WTC11 (cell line): ENCODE data around the gene PLEKHH1. TPM values are rescaled to one million over a fixed set of nuclear protein-coding genes. Genes with fewer than 3 reads are reported as not detected.

Source experiments
- ATAC-seq: fragments of 200-7000 bp; cut with Tn5 transposase; 2 replicates; pipeline ENCODE4 v1.10.0; 2021; ENCODE audit warnings: mild to moderate bottlenecking, moderate library complexity
- CTCF ChIA-PET: fragments of 300-600 bp; sonication (Branson Sonifier 250); formaldehyde crosslinking; loops from one replicate; lab custom pipeline; 2021; ENCODE audit warnings: antibody characterized with exemption; lab: Charles Lee
- POLR2A ChIA-PET: fragments of 350-600 bp; sonication (Branson Sonifier 250); formaldehyde crosslinking; loops from one replicate; lab custom pipeline; 2021; ENCODE audit warnings: antibody characterized with exemption; lab: Charles Lee
- DNase-seq: peaks from one replicate; pipeline ENCODE4 v3.0.0; 2021; ENCODE audit warnings: low spot score
- H3K27ac Mint-ChIP-seq: 2 replicates; pipeline ENCODE4 v1.8.0; 2021; ENCODE audit warnings: mixed read lengths
- H3K27me3 Mint-ChIP-seq: 2 replicates; pipeline ENCODE4 v1.8.0; 2021; ENCODE audit warnings: low read depth, mild to moderate bottlenecking, moderate library complexity, mixed read lengths
- H3K36me3 Mint-ChIP-seq: 2 replicates; pipeline ENCODE4 v1.8.0; 2021; ENCODE audit warnings: mixed read lengths
- H3K4me1 Mint-ChIP-seq: 2 replicates; pipeline ENCODE4 v1.8.0; 2022; ENCODE audit warnings: mixed read lengths
- H3K4me3 Mint-ChIP-seq: 2 replicates; pipeline ENCODE4 v1.8.0; 2021; ENCODE audit warnings: mild to moderate bottlenecking, moderate library complexity, mixed read lengths
- H3K9me3 Mint-ChIP-seq: 2 replicates; pipeline ENCODE4 v1.8.0; 2021; ENCODE audit warnings: mixed read lengths
- ARID4B ChIP-seq: sonication (generic); formaldehyde crosslinking; IDR thresholded peaks from 2 replicates; pipeline ENCODE4 v1.8.0; 2023; ENCODE audit warnings: missing genetic modification reagents, mild to moderate bottlenecking, borderline replicate concordance
- EMX1 ChIP-seq: fragments of 250-450 bp; sonication (Bioruptor Pico); IDR thresholded peaks from 2 replicates; pipeline ENCODE4 v1.8.0; 2021; ENCODE audit warnings: mild to moderate bottlenecking
- ESRRA ChIP-seq: sonication (generic); formaldehyde crosslinking; IDR thresholded peaks from 2 replicates; pipeline ENCODE4 v1.8.1; 2022; ENCODE audit warnings: mild to moderate bottlenecking, missing genetic modification reagents, borderline replicate concordance
- ETV6 ChIP-seq: sonication (generic); formaldehyde crosslinking; IDR thresholded peaks from 2 replicates; pipeline ENCODE4 v1.8.1; 2022; ENCODE audit warnings: mild to moderate bottlenecking, missing genetic modification reagents
- GRHL2 ChIP-seq: fragments of 250-450 bp; sonication (Bioruptor Pico); IDR thresholded peaks from 2 replicates; pipeline ENCODE4 v1.8.0; 2022; ENCODE audit warnings: mild to moderate bottlenecking, moderate library complexity; ENCODE audit not compliant: insufficient replicate concordance, severe bottlenecking
- GTF2I ChIP-seq: fragments of 250-450 bp; sonication (Bioruptor Pico); conservative IDR thresholded peaks from 2 replicates; pipeline ENCODE4 v1.4.0; 2021; ENCODE audit warnings: mild to moderate bottlenecking
- HMGA2 ChIP-seq: fragments of 250-450 bp; sonication (Bioruptor Pico); IDR thresholded peaks from 2 replicates; pipeline ENCODE4 v1.4.0; 2021; ENCODE audit warnings: mild to moderate bottlenecking, moderate library complexity
- NFE2L1 ChIP-seq: sonication (generic); formaldehyde crosslinking; IDR thresholded peaks from 2 replicates; pipeline ENCODE4 v1.8.1; 2023; ENCODE audit warnings: missing genetic modification reagents
- NR1H2 ChIP-seq: sonication (generic); formaldehyde crosslinking; IDR thresholded peaks from 2 replicates; pipeline ENCODE4 v1.9.0; 2021; ENCODE audit warnings: mild to moderate bottlenecking, moderate library complexity, missing genetic modification reagents
- NR2C2 ChIP-seq: sonication (generic); formaldehyde crosslinking; IDR thresholded peaks from 2 replicates; pipeline ENCODE4 v1.8.0; 2022; ENCODE audit warnings: mild to moderate bottlenecking, missing genetic modification reagents
- OVOL2 ChIP-seq: fragments of 250-450 bp; sonication (Bioruptor Pico); IDR thresholded peaks from 2 replicates; pipeline ENCODE4 v1.9.0; 2021; ENCODE audit warnings: mild to moderate bottlenecking, borderline replicate concordance
- SMAD4 ChIP-seq: sonication (generic); formaldehyde crosslinking; IDR thresholded peaks from 2 replicates; pipeline ENCODE4 v1.8.0; 2022; ENCODE audit warnings: mild to moderate bottlenecking, missing genetic modification reagents
- SP1 ChIP-seq: sonication (generic); formaldehyde crosslinking; conservative IDR thresholded peaks from 2 replicates; pipeline ENCODE4 v1.8.1; 2022; ENCODE audit warnings: missing genetic modification reagents
- TCF7 ChIP-seq: sonication (generic); formaldehyde crosslinking; IDR thresholded peaks from 2 replicates; pipeline ENCODE4 v1.8.0; 2022; ENCODE audit warnings: mild to moderate bottlenecking, low read depth, missing genetic modification reagents, moderate library complexity
- TEAD1 ChIP-seq: sonication (generic); formaldehyde crosslinking; IDR thresholded peaks from 2 replicates; pipeline ENCODE4 v1.8.0; 2022; ENCODE audit warnings: mild to moderate bottlenecking, missing genetic modification reagents
- TEAD4 ChIP-seq: sonication (generic); formaldehyde crosslinking; IDR thresholded peaks from 2 replicates; pipeline ENCODE4 v1.8.0; 2022; ENCODE audit warnings: mild to moderate bottlenecking, missing genetic modification reagents
- ZNF232 ChIP-seq: sonication (generic); formaldehyde crosslinking; IDR thresholded peaks from 2 replicates; pipeline ENCODE4 v1.8.0; 2022; ENCODE audit warnings: mild to moderate bottlenecking, missing genetic modification reagents
- total RNA-seq: library from RNA; stranded (reverse); gene quantifications from 3 replicates; pipeline ENCODE4 v1.2.3, GENCODE V29; 2021
- TF ChIP-seq, protein P1 (sequence below): sonication (generic); formaldehyde crosslinking; IDR thresholded peaks from 2 replicates; pipeline ENCODE4 v1.8.0; 2022; ENCODE audit warnings: mild to moderate bottlenecking, missing genetic modification reagents
- TF ChIP-seq, protein P2 (sequence below): sonication (generic); formaldehyde crosslinking; IDR thresholded peaks from 2 replicates; pipeline ENCODE4 v1.8.0; 2022; ENCODE audit warnings: mild to moderate bottlenecking, missing genetic modification reagents
- TF ChIP-seq, protein P3 (sequence below): fragments of 250-450 bp; sonication (Bioruptor Pico); IDR thresholded peaks from 2 replicates; pipeline ENCODE4 v2.1.2; 2022; ENCODE audit warnings: mild to moderate bottlenecking, moderate library complexity
- TF ChIP-seq, protein P4 (sequence below): sonication (generic); formaldehyde crosslinking; IDR thresholded peaks from 2 replicates; pipeline ENCODE4 v1.8.1; 2022; ENCODE audit warnings: mild to moderate bottlenecking, moderate library complexity, missing genetic modification reagents
- TF ChIP-seq, protein P5 (sequence below): sonication (generic); formaldehyde crosslinking; IDR thresholded peaks from 2 replicates; pipeline ENCODE4 v1.8.0; 2022; ENCODE audit warnings: mild to moderate bottlenecking, missing genetic modification reagents
- TF ChIP-seq, protein P6 (sequence below): sonication (generic); formaldehyde crosslinking; IDR thresholded peaks from 2 replicates; pipeline ENCODE4 v1.8.0; 2022; ENCODE audit warnings: mild to moderate bottlenecking, missing genetic modification reagents
- TF ChIP-seq, protein P7 (sequence below): sonication (generic); formaldehyde crosslinking; IDR thresholded peaks from 2 replicates; pipeline ENCODE4 v1.8.0; 2023; ENCODE audit warnings: missing genetic modification reagents

The PLEKHH1 gene
- total RNA-seq, 1 experiment from 2014 or later = 48.3 TPM

DNA sequence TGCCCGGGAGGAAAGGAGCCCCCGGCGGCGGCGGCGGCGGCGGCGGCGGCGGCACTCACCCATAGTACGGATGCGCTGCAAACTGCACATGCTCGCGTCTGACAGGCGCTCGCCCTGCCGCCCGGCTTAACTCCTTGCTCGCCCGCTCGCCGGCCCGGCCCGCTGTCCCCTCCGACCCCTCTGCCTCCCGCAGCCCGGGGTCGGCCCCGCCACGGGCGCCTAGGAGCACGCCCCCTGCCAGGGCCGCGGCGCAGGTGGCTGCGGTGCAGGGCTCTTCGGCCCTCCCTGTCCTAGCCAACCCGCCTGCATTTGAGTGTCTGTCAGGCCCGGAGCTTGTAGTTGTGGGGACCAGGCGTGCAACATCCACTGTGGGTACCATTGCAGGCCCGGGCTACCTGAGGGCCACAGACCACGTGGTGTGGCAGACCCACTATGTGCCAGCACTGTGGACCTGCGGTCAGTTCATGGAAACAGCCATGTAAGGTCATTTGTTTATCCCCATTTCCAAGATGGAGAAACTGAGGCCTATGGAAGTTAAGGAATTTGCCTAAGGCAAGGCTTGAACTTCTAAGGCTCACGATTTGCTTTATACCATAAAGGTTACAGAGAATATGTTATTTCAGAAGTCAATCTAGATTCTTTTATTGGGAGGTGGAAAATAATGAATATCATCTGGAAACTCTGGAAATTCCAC, 17.6 kb upstream of the PLEKHH1 start (continued):
- TF ChIP-seq ETV6 (no peak), NR1H2 (CRISPR knock-in tag) (no peak), NR2C2 (CRISPR knock-in tag) (no peak), EMX1 (CRISPR knock-in tag) (no peak), ESRRA (CRISPR knock-in tag) (no peak), NFE2L1 (no peak), OVOL2 (CRISPR knock-in tag) (no peak), SP1 (CRISPR knock-in tag) (no peak), GRHL2 (no peak), HMGA2 (no peak), GTF2I (CRISPR knock-in tag) (peak; percentile 80)
- TF ChIP-seq, protein P1, sequence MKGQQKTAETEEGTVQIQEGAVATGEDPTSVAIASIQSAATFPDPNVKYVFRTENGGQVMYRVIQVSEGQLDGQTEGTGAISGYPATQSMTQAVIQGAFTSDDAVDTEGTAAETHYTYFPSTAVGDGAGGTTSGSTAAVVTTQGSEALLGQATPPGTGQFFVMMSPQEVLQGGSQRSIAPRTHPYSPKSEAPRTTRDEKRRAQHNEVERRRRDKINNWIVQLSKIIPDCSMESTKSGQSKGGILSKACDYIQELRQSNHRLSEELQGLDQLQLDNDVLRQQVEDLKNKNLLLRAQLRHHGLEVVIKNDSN = no peak
- TF ChIP-seq, protein P2, sequence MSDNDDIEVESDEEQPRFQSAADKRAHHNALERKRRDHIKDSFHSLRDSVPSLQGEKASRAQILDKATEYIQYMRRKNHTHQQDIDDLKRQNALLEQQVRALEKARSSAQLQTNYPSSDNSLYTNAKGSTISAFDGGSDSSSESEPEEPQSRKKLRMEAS (CRISPR knock-in tag) = no peak; the same call in 1 of the 2 replicates
- TF ChIP-seq, protein P3, sequence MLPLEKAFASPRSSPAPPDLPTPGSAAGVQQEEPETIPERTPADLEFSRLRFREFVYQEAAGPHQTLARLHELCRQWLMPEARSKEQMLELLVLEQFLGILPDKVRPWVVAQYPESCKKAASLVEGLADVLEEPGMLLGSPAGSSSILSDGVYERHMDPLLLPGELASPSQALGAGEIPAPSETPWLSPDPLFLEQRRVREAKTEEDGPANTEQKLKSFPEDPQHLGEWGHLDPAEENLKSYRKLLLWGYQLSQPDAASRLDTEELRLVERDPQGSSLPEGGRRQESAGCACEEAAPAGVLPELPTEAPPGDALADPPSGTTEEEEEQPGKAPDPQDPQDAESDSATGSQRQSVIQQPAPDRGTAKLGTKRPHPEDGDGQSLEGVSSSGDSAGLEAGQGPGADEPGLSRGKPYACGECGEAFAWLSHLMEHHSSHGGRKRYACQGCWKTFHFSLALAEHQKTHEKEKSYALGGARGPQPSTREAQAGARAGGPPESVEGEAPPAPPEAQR = no peak
- TF ChIP-seq, protein P4, sequence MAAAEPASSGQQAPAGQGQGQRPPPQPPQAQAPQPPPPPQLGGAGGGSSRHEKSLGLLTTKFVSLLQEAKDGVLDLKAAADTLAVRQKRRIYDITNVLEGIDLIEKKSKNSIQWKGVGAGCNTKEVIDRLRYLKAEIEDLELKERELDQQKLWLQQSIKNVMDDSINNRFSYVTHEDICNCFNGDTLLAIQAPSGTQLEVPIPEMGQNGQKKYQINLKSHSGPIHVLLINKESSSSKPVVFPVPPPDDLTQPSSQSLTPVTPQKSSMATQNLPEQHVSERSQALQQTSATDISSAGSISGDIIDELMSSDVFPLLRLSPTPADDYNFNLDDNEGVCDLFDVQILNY = no peak

- no peaks in the 10 kb centered on the region for H3K9me3 Mint-ChIP-seq
- H3K27me3 Mint-ChIP-seq = peaks cover 76% of the 10 kb centered on the region
- H3K4me1 Mint-ChIP-seq = peaks cover 21% of the 10 kb centered on the region
- no peaks in the 10 kb centered on the region for H3K36me3 Mint-ChIP-seq
- POLR2A ChIA-PET = no interaction called here
- DNase-seq (no peak), ATAC-seq (no peak)
- no peak overlapping the region for H3K27ac Mint-ChIP-seq
- peak overlapping the region; percentile 16; the same call in 1 of the 2 replicates for H3K4me3 Mint-ChIP-seq
- CTCF ChIA-PET = interaction anchor here (1.0 to 8.5 kb wide), 11 partner anchors 10 to 188 kb away, joined by 3 to 83 read pairs (median 6); no protein-coding TSS in a partner anchor
- TF ChIP-seq ARID4B (CRISPR knock-in tag) = no peak
- no peak for TF ChIP-seq ZNF232 (CRISPR knock-in tag)
- no peak for TF ChIP-seq SMAD4
- no peak for TF ChIP-seq NR2C2 (CRISPR knock-in tag)
- no peak for TF ChIP-seq TCF7 (CRISPR knock-in tag)
- TF ChIP-seq, protein P5, sequence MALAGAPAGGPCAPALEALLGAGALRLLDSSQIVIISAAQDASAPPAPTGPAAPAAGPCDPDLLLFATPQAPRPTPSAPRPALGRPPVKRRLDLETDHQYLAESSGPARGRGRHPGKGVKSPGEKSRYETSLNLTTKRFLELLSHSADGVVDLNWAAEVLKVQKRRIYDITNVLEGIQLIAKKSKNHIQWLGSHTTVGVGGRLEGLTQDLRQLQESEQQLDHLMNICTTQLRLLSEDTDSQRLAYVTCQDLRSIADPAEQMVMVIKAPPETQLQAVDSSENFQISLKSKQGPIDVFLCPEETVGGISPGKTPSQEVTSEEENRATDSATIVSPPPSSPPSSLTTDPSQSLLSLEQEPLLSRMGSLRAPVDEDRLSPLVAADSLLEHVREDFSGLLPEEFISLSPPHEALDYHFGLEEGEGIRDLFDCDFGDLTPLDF (CRISPR knock-in tag) = no peak
- TF ChIP-seq, protein P6, sequence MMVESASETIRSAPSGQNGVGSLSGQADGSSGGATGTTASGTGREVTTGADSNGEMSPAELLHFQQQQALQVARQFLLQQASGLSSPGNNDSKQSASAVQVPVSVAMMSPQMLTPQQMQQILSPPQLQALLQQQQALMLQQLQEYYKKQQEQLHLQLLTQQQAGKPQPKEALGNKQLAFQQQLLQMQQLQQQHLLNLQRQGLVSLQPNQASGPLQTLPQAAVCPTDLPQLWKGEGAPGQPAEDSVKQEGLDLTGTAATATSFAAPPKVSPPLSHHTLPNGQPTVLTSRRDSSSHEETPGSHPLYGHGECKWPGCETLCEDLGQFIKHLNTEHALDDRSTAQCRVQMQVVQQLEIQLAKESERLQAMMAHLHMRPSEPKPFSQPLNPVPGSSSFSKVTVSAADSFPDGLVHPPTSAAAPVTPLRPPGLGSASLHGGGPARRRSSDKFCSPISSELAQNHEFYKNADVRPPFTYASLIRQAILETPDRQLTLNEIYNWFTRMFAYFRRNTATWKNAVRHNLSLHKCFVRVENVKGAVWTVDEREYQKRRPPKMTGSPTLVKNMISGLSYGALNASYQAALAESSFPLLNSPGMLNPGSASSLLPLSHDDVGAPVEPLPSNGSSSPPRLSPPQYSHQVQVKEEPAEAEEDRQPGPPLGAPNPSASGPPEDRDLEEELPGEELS (CRISPR knock-in tag) = no peak
- TF ChIP-seq ETV6 = no peak
- TF ChIP-seq, protein P7, sequence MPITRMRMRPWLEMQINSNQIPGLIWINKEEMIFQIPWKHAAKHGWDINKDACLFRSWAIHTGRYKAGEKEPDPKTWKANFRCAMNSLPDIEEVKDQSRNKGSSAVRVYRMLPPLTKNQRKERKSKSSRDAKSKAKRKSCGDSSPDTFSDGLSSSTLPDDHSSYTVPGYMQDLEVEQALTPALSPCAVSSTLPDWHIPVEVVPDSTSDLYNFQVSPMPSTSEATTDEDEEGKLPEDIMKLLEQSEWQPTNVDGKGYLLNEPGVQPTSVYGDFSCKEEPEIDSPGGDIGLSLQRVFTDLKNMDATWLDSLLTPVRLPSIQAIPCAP (CRISPR knock-in tag) = no peak
- no peak for TF ChIP-seq TEAD1 (CRISPR knock-in tag)
- TF ChIP-seq TEAD4 = no peak
Measured at GRCh38 chr14:67516676-67517075, 16.4 kb upstream of the PLEKHH1 start.
